ENCODE measurements around the gene BRCC3. TPM values are rescaled to one million over a fixed set of nuclear protein-coding genes. Genes with fewer than 3 reads are reported as not detected.

The BRCC3 gene
- total RNA-seq, 1 experiment from 2014 or later: 21.3 TPM

DNA sequence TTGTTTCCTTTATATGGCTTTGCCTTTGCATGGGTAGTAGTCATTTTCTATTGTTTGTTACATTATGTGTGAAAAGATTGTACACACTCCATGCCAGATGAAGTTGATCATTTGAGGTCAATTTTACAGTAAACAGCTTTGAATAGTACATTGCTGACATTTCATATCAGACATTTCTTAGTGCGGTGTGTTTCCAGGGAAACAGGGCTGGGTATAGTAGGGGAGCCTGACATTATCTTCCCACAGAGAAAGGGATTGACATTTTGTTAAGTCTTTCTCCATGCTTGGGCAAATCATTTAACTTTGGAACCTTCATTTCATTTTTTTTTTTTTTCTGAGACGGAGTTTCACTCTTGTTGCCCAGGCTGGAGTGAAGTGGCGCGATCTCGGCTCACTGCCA is 39.7 kb upstream of the BRCC3 start:
- no TSS peak for BruUV-seq (replicated peaks)
- Histone ChIP-seq H3K27ac (ENCODE audit: low read depth, low read length) (no peak overlapping the region), H3K79me2 (ENCODE audit: insufficient read depth, low read length) (peaks cover 13% of the 10 kb centered on the region; the same call in 1 of the 2 replicates), H3K36me3 (ENCODE audit: control insufficient read depth in 1 of 2, insufficient read depth in 2 of 2, low read length in 2 of 2) (no peaks in the 10 kb centered on the region), H4K20me1 (ENCODE audit: insufficient read depth) (no peaks in the 10 kb centered on the region), H3K27me3 (ENCODE audit: insufficient read depth, low read length) (no peaks in the 10 kb centered on the region), H3K9me2 (ENCODE audit: insufficient read depth) (no peaks in the 10 kb centered on the region), H3K4me1 (ENCODE audit: control insufficient read depth in 1 of 2, insufficient read depth in 2 of 2, low read length in 2 of 2) (peaks cover 6 to 16% of the 10 kb centered on the region in 2 experiments), H3K9ac (ENCODE audit: low read length) (no peak overlapping the region), H3K4me3 (replicated peaks in 1 of 2; ENCODE audit: low read depth in 1 of 2, low read length in 2 of 2) (no peak overlapping the region), H2AFZ (ENCODE audit: low read depth, low read length, poor library complexity, severe bottlenecking) (no peak overlapping the region), H3K9me3 (ENCODE audit: control insufficient read depth in 1 of 2, insufficient read depth in 1 of 2, low read depth in 1 of 2, low read length in 2 of 2) (no peaks in the 10 kb centered on the region), H3K4me2 (ENCODE audit: low read length) (no peak overlapping the region)
- DNase-seq (ENCODE audit: low read depth, low spot score): no peak
- ChIA-PET POLR2A (no interaction called here), RAD21 (ENCODE audit: low non-redundant PET in 1 of 2, low total read pairs in 2 of 2, uncharacterized antibody in 2 of 2, unreplicated experiment in 2 of 2) (no interaction called here), CTCF (no interaction called here)
- TF ChIP-seq EGR1 (IDR thresholded peaks at IDR 0.05; ENCODE audit: low read depth): no peak
- no peak for TF ChIP-seq ZNF274 (IDR thresholded peaks at IDR 0.05; ENCODE audit: low read depth, low read length)
- TF ChIP-seq, protein P1, sequence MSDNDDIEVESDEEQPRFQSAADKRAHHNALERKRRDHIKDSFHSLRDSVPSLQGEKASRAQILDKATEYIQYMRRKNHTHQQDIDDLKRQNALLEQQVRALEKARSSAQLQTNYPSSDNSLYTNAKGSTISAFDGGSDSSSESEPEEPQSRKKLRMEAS (IDR thresholded peaks at IDR 0.05): no peak
- TF ChIP-seq CEBPB (IDR thresholded peaks at IDR 0.05; ENCODE audit: low read depth): no peak
- no peak for TF ChIP-seq POLR2AphosphoS5 (IDR thresholded peaks at IDR 0.05; ENCODE audit: low read depth, low read length)
- TF ChIP-seq EZH2phosphoT487 (IDR thresholded peaks at IDR 0.05; ENCODE audit: borderline replicate concordance): no peak
- no peak for TF ChIP-seq RAD21 (IDR thresholded peaks at IDR 0.05; ENCODE audit: low read depth)
- TF ChIP-seq JUND (IDR thresholded peaks at IDR 0.05): no peak
- TF ChIP-seq, protein P2, sequence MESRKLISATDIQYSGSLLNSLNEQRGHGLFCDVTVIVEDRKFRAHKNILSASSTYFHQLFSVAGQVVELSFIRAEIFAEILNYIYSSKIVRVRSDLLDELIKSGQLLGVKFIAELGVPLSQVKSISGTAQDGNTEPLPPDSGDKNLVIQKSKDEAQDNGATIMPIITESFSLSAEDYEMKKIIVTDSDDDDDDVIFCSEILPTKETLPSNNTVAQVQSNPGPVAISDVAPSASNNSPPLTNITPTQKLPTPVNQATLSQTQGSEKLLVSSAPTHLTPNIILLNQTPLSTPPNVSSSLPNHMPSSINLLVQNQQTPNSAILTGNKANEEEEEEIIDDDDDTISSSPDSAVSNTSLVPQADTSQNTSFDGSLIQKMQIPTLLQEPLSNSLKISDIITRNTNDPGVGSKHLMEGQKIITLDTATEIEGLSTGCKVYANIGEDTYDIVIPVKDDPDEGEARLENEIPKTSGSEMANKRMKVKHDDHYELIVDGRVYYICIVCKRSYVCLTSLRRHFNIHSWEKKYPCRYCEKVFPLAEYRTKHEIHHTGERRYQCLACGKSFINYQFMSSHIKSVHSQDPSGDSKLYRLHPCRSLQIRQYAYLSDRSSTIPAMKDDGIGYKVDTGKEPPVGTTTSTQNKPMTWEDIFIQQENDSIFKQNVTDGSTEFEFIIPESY (IDR thresholded peaks at IDR 0.05; ENCODE audit: extremely low read depth, insufficient replicate concordance, low read length): no peak
- no peak for TF ChIP-seq ELF1 (IDR thresholded peaks at IDR 0.05; ENCODE audit: borderline replicate concordance, low read depth)
- no peak for TF ChIP-seq ZFX (IDR thresholded peaks at IDR 0.05)
- ATAC-seq: no peak
- intact Hi-C loops (cut with micrococcal nuclease): no loop called here
